GM12878 (cell line): Measurements from ENCODE around the gene CDH4. TPM values are rescaled to one million over a fixed set of nuclear protein-coding genes. Genes with fewer than 3 reads are reported as not detected.

ENCODE experiments used
- ATAC-seq: fragments of 200-7000 bp; cut with Tn5 transposase; 3 replicates; pipeline ENCODE4 v1.9.1; 2020; ENCODE audit warnings: mild to moderate bottlenecking, moderate library complexity
- BruUV-seq: library from RNA; stranded (reverse); fragments of 400-500 nt; replicated peaks from 2 replicates; lab custom pipeline; 2021; lab: Mats Ljungman, UMichigan
- CTCF ChIA-PET: fragments of 300-600 bp; sonication (Branson Sonifier 250); formaldehyde crosslinking; extraction: SDS; loops from one replicate; lab custom pipeline; 2021; ENCODE audit warnings: inconsistent platforms; lab: Yijun Ruan, JAX
- POLR2A ChIA-PET: fragments of 350-600 bp; formaldehyde crosslinking; extraction: SDS; loops from one replicate; lab custom pipeline; 2021; ENCODE audit warnings: inconsistent platforms; lab: Charles Lee
- RAD21 ChIA-PET: fragments of 300-600 bp; sonication (Branson Sonifier 250); formaldehyde crosslinking; loops from one replicate; lab custom pipeline; 2023; ENCODE audit warnings: antibody characterized with exemption; ENCODE audit not compliant: unreplicated experiment; lab: Charles Lee
- SMC1A ChIA-PET: fragments of 300-600 bp; sonication (Branson Sonifier 250); formaldehyde crosslinking; loops from one replicate; lab custom pipeline; 2023; ENCODE audit not compliant: unreplicated experiment, uncharacterized antibody; lab: Charles Lee
- DNase-seq: peaks from one replicate; pipeline ENCODE4 v3.0.0-alpha.2; 2011; ENCODE audit warnings: low read depth, low spot score
- FAIRE-seq: peaks from 3 replicates; lab custom pipeline; 2011; peaks lifted over from hg19 to GRCh38; lab: Jason Lieb, UNC
- H2AFZ ChIP-seq: 2 replicates; pipeline ENCODE4 v1.6.0; 2011; ENCODE audit warnings: low read depth, low read length, control low read depth; ENCODE audit not compliant: control insufficient read depth
- H3K27ac ChIP-seq: 2 replicates; pipeline ENCODE4 v1.5.1; 2011; ENCODE audit warnings: control low read depth; ENCODE audit not compliant: control insufficient read depth, insufficient read depth
- H3K27me3 ChIP-seq, 2 experiments: replicated peaks in 1 of 2; 2 replicates each; pipeline versions ENCODE4 v1.6.0 to v1.6.1; 2011; ENCODE audit warnings: low read length in 1 of 2; ENCODE audit not compliant: control insufficient read depth in 2 of 2, insufficient read depth in 2 of 2
- H3K36me3 ChIP-seq, 2 experiments: 2 replicates each; pipeline ENCODE4 v1.5.1; 2011; ENCODE audit warnings: low read length in 1 of 2; ENCODE audit not compliant: control insufficient read depth in 2 of 2, insufficient read depth in 2 of 2
- H3K4me1 ChIP-seq: 2 replicates; pipeline ENCODE4 v1.6.1; 2011; ENCODE audit warnings: mild to moderate bottlenecking, low read length, moderate library complexity, mixed read lengths; ENCODE audit not compliant: control insufficient read depth, insufficient read depth
- H3K4me2 ChIP-seq: 2 replicates; pipeline ENCODE4 v1.6.0; 2011; ENCODE audit warnings: control low read depth; ENCODE audit not compliant: control insufficient read depth, insufficient read depth
- H3K4me3 ChIP-seq: fragments of 200-600 bp; sonication (generic); 2 replicates; pipeline ENCODE4 v1.5.1; 2016
- H3K79me2 ChIP-seq: 2 replicates; pipeline ENCODE4 v1.6.0; 2011; ENCODE audit warnings: low read length; ENCODE audit not compliant: control insufficient read depth, insufficient read depth
- H3K9ac ChIP-seq: 2 replicates; pipeline ENCODE4 v1.8.0; 2011; ENCODE audit warnings: low read length, control low read depth, mixed read lengths; ENCODE audit not compliant: control insufficient read depth, insufficient read depth
- H3K9me3 ChIP-seq: replicated peaks from 3 replicates; pipeline ENCODE4 v1.5.1; 2011; ENCODE audit warnings: mild to moderate bottlenecking, low read length; ENCODE audit not compliant: control insufficient read depth, insufficient read depth
- H4K20me1 ChIP-seq: 2 replicates; pipeline ENCODE4 v1.6.0; 2011; ENCODE audit not compliant: control insufficient read depth, insufficient read depth
- BRCA1 ChIP-seq: IDR thresholded peaks from 2 replicates; pipeline ENCODE4 v1.6.1; 2011; ENCODE audit warnings: low read depth, low read length, improper control_type of control experiment
- ETV6 ChIP-seq, 2 experiments: fragments of 450-650 bp in 1 of 2; IDR thresholded peaks in 1 of 2; conservative IDR thresholded peaks in 1 of 2; 2 replicates each; pipeline ENCODE4 v1.6.1; 2014; ENCODE audit warnings: antibody characterized with exemption in 1 of 2, borderline replicate concordance in 1 of 2, low read depth in 1 of 2, mild to moderate bottlenecking in 1 of 2, moderate library complexity in 1 of 2
- KAT2A ChIP-seq: conservative IDR thresholded peaks from 2 replicates; pipeline ENCODE4 v1.6.1; 2011; ENCODE audit warnings: low read depth, low read length; ENCODE audit not compliant: control insufficient read depth
- LARP7 ChIP-seq: fragments of 450-650 bp; IDR thresholded peaks from 2 replicates; pipeline ENCODE4 v1.6.1; 2017; ENCODE audit warnings: mild to moderate bottlenecking
- MTA2 ChIP-seq: fragments of 450-650 bp; IDR thresholded peaks from 2 replicates; pipeline ENCODE4 v1.6.1; 2016; ENCODE audit warnings: low read depth, mild to moderate bottlenecking, moderate library complexity
- RB1 ChIP-seq: fragments of 450-650 bp; formaldehyde crosslinking; IDR thresholded peaks from 2 replicates; pipeline ENCODE4 v1.6.1; 2017; ENCODE audit warnings: mild to moderate bottlenecking, borderline replicate concordance
- SIN3A ChIP-seq: IDR thresholded peaks from 2 replicates; pipeline ENCODE4 v1.6.1; 2012; ENCODE audit warnings: low read depth, low read length, improper control_type of control experiment
- SP1 ChIP-seq: IDR thresholded peaks from one replicate; pipeline ENCODE4 v1.6.1; 2011; ENCODE audit warnings: low read depth, low read length
- WGBS: methylation state at CpG from one replicate; pipeline ENCODE4 v1.1.6; 2016; ENCODE audit warnings: low lambda C conversion rate; ENCODE audit not compliant: insufficient replicate concordance, insufficient coverage; ENCODE audit errors: missing lambda C conversion rate; 5-methylcytosine and 5-hydroxymethylcytosine counted together
- in situ Hi-C: fragments of 300-500 bp; cut with MboI; formaldehyde crosslinking; loops from 9 replicates; pipeline ENCODE4 v1.14.3; 2018; ENCODE audit warnings: mixed read lengths
- intact Hi-C: fragments of 100-400 bp; cut with micrococcal nuclease; formaldehyde crosslinking; loops from one replicate; pipeline ENCODE4 v1.14.2; 2022; ENCODE audit not compliant: unreplicated experiment
- polyA plus RNA-seq, 11 experiments: library from polyadenylated mRNA; depleted of rRNA in 4 of 11; unstranded in 6 of 11; stranded (reverse) in 5 of 11; fragments of >200 nt; fragmentation: Nextera tagmentation in 4 of 11; fragmentation: Illumina TruSeq in 1 of 11; extraction: Ambion mirVana in 4 of 11; extraction: Trizol in 1 of 11; gene quantifications; 1 replicate in 1 of 11; 2 replicates in 10 of 11; pipeline versions ENCODE4 v1.2.1 to v1.2.3, GENCODE V29; 2011 to 2016; ENCODE audit warnings: inconsistent platforms in 2 of 11, missing spikeins in 2 of 11, low read depth in 1 of 11
- total RNA-seq, 4 experiments: library from RNA; depleted of rRNA in 3 of 4; stranded (reverse); fragments of >200 nt in 3 of 4; fragmentation: Illumina TruSeq in 1 of 4; extraction: Trizol in 1 of 4; gene quantifications; 2 replicates each; pipeline versions ENCODE4 v1.2.1 to v1.2.3, GENCODE V29; 2013 to 2021
- TF ChIP-seq, protein P1 (sequence below): fragments of 450-650 bp; IDR thresholded peaks from 2 replicates; pipeline ENCODE4 v1.6.1; 2017; ENCODE audit warnings: low read depth, mild to moderate bottlenecking, moderate library complexity
- TF ChIP-seq, protein P2 (sequence below): fragments of 450-650 bp; IDR thresholded peaks from 2 replicates; pipeline ENCODE4 v1.6.1; 2017; ENCODE audit warnings: borderline replicate concordance

The CDH4 gene
- total and polyA plus RNA-seq, 10 of the 15 experiments (the other 5 are each of a cell fraction or from before 2014, with no cell fraction given): not detected

DNA sequence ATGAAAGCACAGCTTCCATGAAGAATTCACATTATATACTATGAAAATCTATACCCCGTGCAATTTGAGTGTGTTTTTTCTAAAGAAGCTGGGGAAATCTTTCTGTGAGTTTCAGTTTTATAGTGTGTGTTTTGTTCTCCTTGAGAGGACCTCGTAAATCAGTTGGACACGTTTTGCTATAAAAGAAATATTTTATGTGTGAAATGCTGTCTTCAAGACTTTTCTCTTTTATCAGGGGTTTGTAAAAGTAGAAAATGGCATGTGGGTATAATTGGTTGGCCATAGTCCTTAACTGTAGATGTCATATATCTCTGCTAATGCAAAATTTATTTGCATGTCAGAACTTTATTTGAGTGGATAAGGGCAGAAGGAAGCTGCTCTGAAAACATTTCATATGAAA is 186.2 kb downstream of the CDH4 start:
- CTCF ChIA-PET: no interaction called here
- no peaks in the 10 kb centered on the region for H3K4me1 ChIP-seq
- H3K4me2 ChIP-seq: no peak overlapping the region
- POLR2A ChIA-PET: no interaction called here
- WGBS: 8% methylated on average over 3 of the region's 3 CpGs
- RAD21 ChIA-PET: no interaction called here
- ATAC-seq (no peak), DNase-seq (no peak), FAIRE-seq (no peak)
- no peak overlapping the region for H3K9ac ChIP-seq
- no peak overlapping the region for H3K4me3 ChIP-seq
- TF ChIP-seq, protein P1, sequence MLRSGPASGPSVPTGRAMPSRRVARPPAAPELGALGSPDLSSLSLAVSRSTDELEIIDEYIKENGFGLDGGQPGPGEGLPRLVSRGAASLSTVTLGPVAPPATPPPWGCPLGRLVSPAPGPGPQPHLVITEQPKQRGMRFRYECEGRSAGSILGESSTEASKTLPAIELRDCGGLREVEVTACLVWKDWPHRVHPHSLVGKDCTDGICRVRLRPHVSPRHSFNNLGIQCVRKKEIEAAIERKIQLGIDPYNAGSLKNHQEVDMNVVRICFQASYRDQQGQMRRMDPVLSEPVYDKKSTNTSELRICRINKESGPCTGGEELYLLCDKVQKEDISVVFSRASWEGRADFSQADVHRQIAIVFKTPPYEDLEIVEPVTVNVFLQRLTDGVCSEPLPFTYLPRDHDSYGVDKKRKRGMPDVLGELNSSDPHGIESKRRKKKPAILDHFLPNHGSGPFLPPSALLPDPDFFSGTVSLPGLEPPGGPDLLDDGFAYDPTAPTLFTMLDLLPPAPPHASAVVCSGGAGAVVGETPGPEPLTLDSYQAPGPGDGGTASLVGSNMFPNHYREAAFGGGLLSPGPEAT: no peak
- no peak for TF ChIP-seq RB1
- no peak for TF ChIP-seq LARP7
- TF ChIP-seq SP1: no peak
- TF ChIP-seq, protein P2, sequence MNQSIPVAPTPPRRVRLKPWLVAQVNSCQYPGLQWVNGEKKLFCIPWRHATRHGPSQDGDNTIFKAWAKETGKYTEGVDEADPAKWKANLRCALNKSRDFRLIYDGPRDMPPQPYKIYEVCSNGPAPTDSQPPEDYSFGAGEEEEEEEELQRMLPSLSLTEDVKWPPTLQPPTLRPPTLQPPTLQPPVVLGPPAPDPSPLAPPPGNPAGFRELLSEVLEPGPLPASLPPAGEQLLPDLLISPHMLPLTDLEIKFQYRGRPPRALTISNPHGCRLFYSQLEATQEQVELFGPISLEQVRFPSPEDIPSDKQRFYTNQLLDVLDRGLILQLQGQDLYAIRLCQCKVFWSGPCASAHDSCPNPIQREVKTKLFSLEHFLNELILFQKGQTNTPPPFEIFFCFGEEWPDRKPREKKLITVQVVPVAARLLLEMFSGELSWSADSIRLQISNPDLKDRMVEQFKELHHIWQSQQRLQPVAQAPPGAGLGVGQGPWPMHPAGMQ: no peak
- TF ChIP-seq ETV6 (conservative IDR thresholded peaks at IDR 0.05 in 1 of 2, IDR thresholded peaks at IDR 0.05 in 1 of 2; ENCODE audit: borderline replicate concordance in 1 of 2, low read depth in 1 of 2): no peak
- no peak for TF ChIP-seq BRCA1
- TF ChIP-seq KAT2A: no peak
- TF ChIP-seq MTA2: no peak
- no peak for TF ChIP-seq SIN3A
- no peaks in the 10 kb centered on the region for H3K79me2 ChIP-seq
- H3K9me3 ChIP-seq: no peaks in the 10 kb centered on the region; the same call in 2 of the 3 replicates
- H2AFZ ChIP-seq: no peak overlapping the region
- in situ Hi-C loops: loop anchor here (25.0 kb wide), 1 partner anchor 451 kb away; no protein-coding TSS in a partner anchor
- H3K27me3 ChIP-seq: no peaks in the 10 kb centered on the region
- H4K20me1 ChIP-seq: no peaks in the 10 kb centered on the region
- no peak overlapping the region for H3K27ac ChIP-seq
- H3K36me3 ChIP-seq: no peaks in the 10 kb centered on the region
- intact Hi-C loops: no loop called here
- BruUV-seq: no TSS peak
- SMC1A ChIA-PET: no interaction called here
